Measurements from ENCODE around the gene RAB3GAP1.
"Not testable (repeated sequence)": the region's sequence is repeated elsewhere in the genome, so short reads cannot be mapped to it uniquely, and the experiment has no call there.

The RAB3GAP1 gene

DNA sequence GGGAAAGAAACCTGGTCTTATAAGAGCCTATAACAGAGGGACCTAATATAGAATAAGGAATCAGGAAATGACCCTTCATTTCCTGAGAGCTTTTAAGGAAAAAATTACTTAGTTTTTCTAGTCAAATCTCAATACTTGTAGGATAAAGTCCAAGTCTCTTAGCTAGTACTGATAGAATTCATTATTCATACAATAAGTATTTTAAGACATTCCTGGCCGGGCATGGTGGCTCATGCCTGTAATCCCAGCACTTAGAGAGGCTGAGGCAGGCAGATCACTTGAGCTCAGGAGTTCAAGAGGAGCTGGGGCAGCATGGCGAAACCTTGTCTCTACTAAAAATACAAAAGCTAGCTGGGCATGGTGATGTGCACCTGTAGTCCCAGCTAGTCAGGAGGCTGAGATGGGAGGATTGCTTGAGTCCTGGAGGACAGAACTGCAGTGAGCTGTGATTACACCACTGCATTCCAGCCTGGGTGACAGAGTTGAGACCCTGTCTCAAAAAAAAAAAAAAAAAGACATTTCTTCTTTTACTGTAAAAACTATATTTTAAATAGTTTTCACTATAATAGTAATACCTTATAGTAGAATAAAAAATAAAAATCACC, 3.2 kb downstream of the RAB3GAP1 start:
- DNase-seq (ENCODE audit: low read depth in 2 of 2), result no peak

DNA sequence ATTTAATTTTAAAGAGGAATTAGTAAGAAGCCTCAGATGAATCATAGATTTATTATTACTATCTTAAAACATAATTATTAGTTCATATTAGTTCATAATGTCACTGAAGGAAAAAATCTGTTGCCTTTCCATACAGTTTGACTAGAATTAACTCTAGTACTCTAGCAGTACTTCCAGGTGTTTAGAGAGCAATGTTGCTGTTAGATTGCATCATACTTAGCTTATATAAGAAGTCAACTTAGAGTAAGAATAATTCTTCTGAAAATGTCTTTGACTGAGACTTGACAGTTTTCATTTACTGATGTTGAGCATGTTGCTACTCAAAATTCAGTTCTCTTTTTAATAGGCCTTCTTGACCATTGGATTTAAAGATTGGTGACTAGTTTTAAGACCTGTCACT, 4.7 kb downstream of the RAB3GAP1 start:
- DNase-seq (ENCODE audit: low read depth in 2 of 2), result no peak

DNA sequence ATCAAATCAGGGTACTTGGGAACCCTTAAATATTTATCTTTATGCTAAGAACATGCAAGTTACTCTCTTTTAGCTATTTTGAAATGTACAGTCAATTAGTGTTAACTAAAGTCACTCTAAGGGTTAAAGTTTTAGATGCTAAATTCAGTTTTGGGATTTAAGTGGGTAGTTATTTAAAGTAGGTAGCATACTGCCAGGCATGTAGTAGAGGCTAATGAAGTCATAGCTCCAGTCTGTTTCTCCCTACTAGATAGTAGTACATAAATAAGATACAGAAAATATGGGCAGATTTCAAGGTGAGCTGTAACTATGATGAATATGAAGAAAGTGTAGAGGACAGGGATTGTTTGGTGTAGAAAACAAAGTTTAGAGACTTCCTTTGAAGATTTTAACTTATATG, 7.5 kb downstream of the RAB3GAP1 start:
- no peak for DNase-seq (ENCODE audit: low read depth in 2 of 2)

DNA sequence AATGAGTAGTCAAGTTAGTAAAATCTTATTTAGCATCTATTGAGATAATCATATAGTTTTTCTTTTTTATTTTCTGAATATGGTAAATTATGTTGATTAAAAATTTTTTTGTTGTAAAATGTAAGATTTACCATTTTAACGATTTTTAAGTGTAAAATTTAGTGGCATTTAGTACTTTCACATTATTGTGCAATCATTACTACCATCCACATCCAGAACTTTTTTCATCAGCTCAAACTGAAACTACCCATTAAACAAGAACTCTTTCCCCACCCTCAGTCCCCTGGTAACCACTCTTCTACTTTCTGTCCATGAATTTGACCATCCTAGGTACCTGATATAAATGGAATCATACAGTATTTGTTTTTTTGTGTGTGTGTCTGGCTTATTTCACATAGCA, 11.1 kb downstream of the RAB3GAP1 start:
- no peak for DNase-seq (ENCODE audit: low read depth in 2 of 2)

DNA sequence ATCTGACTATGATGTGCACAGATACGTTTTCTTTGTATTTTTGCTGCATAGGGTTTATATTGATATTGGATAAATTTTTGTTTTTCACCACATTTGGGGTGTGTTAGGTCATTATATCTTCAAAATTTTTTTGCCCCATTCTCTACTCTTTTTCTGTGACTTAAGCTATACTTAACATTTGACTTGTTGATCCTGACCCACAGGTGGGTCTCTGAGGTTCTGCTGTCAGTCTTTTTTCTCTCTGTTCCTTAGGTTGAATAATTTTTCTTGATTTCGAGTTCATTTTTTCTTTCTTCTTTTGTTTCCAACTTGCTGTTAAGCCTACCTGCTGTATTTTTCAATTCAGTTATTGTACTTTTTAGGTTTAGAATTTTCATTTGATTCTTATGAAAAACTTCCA, 12.1 kb downstream of the RAB3GAP1 start:
- no peak for DNase-seq (ENCODE audit: low read depth in 2 of 2)

- DNase-seq (ENCODE audit: low read depth in 2 of 2), result no peak
These were observed 14.6 kb downstream of the RAB3GAP1 start for GRCh38 chr2:135066710-135067109.

- DNase-seq (ENCODE audit: low read depth in 2 of 2), result no peak
These were observed 20.3 kb downstream of the RAB3GAP1 start for GRCh38 chr2:135072125-135072997.

DNA sequence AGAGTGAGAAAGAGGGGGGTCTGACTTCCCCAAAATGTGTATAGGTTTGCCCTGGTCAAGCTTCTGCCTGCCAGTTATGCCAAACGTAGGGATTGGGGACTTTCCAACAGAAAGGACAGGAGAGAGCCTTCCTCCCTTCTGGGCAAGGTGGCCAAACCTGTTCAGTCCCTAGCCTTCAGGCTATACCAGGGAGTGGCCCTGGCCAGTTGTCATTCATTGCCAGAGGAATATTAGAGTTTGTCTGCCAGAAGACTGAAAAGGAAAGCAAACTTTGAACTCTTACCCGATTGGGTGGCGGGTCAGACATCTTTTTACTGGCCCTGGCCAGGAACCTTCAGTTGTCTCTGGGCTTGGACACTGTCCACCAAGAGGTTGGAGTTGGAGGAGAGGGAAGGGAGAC, 22.1 kb downstream of the RAB3GAP1 start:
- no peak for DNase-seq (ENCODE audit: low read depth in 2 of 2)

GRCh38 chr2:135076556-135076955, 24.5 kb downstream of the RAB3GAP1 start:
- DNase-seq (ENCODE audit: low read depth in 2 of 2), result no peak

DNA sequence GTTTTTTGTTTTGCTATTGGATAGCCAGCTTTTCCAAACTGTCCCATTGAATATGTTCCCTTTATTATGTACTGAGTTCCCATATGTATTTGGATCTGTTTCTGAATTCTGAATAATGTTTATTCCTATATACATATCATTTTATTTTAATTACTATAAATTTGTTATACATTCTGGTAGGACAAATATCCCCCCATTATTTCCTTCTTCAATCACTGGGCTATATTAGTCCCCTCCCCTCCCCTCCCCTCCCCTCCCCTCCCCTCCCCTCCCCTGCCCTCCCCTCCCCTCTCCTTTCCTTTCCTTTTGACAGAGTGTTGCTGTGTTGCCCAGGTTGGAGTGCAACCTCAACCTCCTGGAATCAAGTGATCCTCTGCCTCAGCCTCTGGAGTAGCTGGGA, 26.3 kb downstream of the RAB3GAP1 start:
- no peak for DNase-seq (ENCODE audit: low read depth in 2 of 2)

DNA sequence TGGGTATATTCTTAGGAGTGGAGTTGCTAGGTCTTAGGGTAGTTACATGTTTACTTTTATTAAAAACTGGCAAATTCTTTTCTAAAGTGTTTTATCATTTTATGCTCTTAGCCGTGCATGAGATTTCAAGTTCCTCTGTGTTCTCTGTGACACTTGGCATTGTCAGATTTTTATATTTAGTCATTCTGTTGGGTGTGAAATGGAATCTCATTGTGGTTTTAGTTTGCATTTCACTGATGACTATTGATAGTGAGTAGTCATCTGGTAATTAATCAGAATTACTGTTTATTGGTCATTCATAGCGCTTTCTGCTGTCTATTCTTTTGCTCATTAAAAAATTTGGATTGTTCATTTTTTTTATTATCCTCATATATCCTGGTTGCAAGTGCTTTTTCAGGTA, 34.1 kb downstream of the RAB3GAP1 start:
- no peak for DNase-seq (ENCODE audit: low read depth in 2 of 2)

GRCh38 chr2:135089597-135089996, 37.5 kb downstream of the RAB3GAP1 start:
- not testable (repeated sequence) for DNase-seq (ENCODE audit: low read depth in 2 of 2)

DNA sequence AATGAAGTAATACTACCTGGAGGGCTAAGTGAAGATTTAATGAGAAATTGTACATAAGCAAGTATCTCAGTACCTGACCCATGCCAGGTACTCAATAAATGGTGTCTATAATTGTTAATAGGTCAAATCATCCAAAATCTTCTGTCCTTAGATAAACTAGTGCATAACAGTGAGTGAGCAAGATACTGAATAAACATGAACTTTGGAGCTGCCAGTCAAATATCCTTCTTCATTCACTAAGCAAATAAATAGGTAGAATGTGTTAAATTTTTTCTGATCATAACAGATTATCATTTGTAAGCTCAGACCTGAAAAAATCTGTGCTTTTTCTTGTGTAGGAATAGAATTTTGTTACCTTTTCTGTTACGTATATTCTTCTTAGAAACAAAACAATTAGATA, 39.6 kb downstream of the RAB3GAP1 start:
- no peak for DNase-seq (ENCODE audit: low read depth in 2 of 2)

GRCh38 chr2:135093193-135093592, 41.1 kb downstream of the RAB3GAP1 start:
- no peak for DNase-seq (ENCODE audit: low read depth in 2 of 2)

DNA sequence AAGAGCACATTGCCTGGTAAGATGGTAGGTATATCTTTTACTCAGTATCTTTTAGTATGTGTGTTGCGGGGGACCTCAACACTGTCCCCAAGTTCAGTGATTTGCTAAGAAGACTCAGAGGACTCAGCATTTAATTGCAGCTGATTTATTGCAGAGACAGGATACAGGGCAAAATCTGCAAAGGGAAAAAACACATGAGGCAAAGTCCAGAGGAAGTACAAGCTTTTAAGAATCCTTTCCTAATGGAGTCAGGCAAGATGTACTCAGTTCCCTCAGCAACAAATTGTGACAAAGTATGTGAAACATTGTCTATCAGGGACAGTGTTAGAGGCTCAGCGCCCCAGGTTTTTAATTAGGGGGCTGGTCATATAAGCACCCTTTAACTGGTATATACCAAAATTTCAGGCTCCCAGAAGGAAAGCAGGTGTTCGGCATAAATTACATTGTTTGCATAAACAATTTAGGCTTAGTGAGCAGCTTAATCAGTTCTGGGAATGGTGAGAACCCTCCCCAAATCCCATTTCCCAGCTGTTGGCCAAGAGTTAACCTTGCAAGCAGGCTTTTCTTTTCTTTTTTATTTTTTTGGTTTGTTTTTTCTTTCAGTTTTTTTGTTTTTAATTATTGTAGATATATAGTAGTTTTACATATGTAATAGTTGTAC, 41.7 kb downstream of the RAB3GAP1 start:
- no peak for DNase-seq (ENCODE audit: low read depth in 2 of 2)

DNA sequence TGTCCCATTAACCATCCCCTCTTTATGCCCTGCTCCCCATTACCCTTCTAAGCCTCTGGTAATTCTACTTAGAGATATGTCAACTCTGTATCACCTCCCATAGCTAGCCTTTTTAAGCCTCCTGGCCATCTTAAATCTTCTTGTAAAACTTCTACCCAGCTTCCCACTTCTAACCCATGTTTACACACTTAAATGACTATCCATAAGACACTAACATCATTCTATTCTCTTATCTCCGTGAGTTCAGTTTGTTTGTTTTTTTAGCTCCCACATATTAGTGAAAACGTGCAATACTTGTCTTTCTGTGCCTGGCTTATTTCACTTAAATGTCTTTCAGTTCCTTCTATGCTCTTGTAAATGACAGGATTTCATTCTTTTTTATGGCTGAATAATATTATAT, 42.4 kb downstream of the RAB3GAP1 start:
- no peak for DNase-seq (ENCODE audit: low read depth in 2 of 2)

DNA sequence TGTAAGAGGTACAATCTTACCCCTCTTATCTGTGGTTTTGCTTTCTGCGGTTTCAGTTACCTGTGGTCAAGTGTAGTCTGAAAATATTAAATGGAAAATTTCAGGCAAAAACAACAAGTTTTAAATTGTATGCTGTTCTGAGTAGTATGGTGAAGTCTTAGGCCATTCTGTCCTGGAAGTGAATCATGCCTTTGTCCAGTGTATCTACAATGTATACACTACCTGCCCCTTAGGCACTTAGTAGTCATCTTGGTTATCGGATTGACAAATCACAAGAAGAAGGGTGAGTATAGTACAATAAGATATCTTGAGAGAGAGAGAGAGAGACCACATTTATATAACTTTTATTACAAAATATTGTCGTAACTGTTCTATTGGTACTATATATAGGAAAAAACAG, 43.5 kb downstream of the RAB3GAP1 start:
- DNase-seq (ENCODE audit: low read depth in 2 of 2), result no peak

- no peak for DNase-seq (ENCODE audit: low read depth in 2 of 2)
These were observed 44.8 kb downstream of the RAB3GAP1 start for GRCh38 chr2:135096665-135097446.

DNA sequence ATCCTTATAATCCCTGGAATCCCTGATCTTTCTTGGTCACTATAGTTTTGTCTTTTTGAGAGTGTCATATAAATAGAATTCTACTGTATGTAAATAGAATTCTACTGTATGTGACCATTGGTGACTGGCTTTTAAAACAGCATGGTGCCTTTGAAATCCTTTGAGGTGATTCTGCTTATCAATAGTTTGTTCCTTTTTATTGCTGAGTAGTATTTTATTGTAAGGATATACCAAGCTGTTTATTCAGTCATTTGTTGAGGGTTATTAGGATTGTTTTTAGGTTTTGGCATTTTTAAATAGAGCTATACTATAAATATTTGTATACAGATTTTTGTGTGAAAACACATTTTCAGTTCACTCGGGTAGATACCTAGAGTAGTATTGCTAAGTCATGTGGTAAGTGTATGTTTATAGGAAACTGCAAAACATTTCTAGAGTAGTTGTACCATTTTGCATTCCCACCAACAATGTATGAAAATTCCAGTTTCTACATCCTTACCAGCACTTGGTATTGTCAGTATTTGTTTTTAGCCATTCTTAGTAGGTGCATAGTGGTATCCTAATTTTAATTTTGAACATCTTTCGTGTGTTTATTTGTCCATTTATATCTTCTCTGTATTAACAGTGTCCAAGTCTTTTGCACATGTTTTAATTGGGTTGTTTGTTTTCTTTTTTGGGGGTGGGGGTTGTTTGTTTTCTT, 45.6 kb downstream of the RAB3GAP1 start:
- no peak for DNase-seq (ENCODE audit: low read depth in 2 of 2)

DNA sequence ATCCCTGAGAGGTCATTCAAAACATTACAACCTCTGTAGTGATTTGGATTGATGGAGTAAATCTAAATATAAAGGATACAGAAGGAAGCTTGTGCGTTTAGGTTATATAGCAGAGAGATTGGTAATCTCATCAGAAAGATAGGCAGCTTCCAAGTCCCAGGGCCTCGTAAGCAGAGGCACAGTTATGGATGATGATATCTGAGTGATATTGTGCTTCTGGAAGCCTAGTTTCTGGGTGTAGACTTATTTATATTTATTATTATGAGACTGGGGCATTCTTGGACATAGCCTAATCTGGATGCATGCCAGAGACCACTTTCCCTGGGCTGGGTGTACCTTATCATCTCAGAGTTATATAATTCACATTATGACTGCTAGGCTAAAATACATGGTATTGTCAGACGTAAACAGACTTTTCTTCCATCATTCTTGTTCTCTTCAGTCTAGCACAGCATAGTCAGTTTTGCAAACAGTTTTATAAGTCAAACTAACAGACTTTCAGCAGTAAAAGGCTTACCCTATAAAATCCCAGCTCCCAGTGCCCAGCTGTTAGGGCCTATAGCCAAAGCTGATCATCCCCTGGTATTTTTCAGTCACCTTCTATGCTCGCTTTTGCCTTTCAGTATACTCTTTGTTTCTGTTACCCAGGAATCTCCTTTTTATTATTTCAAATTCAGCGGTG, 47.9 kb downstream of the RAB3GAP1 start:
- no peak for DNase-seq (ENCODE audit: low read depth in 2 of 2)

GRCh38 chr2:135103843-135104242, 51.8 kb downstream of the RAB3GAP1 start:
- no peak for DNase-seq (ENCODE audit: low read depth in 2 of 2)
